HG02884 (cell line): ENCODE results near the gene CFL2.

Source experiments
- ATAC-seq: cut with Tn5 transposase; IDR thresholded peaks from one replicate; pipeline ENCODE4 v1.9.1; 2021; ENCODE audit warnings: mild to moderate bottlenecking, moderate library complexity; ENCODE audit not compliant: unreplicated experiment

Gene CFL2

DNA sequence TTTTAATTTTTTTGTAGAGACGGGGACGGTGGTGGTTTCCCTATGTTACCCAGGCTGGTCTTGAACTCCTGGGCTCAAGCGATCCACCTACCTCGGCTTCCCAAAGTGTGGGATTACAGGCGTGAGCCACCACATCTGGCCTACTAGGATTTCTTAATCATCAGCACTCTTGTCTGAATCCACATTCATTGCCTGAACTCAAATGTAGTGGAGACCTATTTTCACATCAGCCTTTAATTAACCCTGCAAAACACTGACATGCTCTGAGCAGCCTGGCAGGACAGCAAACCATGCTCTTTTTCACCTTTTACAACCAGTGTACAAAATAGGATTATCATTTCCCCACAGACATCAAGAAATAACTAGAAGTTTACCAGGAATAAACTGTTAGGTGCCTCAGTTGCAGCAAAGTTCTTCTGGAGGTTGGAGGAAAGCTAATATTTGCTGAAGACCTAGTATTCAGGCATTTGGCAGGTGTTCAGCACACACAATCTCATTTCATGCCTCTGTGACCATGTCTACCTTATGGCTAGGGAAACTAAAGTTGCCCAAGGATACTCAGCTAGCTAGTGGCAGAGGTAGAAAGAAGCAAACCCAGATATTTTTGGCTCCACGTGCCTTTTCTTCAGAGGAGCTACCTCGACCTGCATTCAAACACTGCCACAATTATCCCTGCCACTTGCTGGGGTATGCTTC, 37.7 kb downstream of the CFL2 start:
- no peak for ATAC-seq

DNA sequence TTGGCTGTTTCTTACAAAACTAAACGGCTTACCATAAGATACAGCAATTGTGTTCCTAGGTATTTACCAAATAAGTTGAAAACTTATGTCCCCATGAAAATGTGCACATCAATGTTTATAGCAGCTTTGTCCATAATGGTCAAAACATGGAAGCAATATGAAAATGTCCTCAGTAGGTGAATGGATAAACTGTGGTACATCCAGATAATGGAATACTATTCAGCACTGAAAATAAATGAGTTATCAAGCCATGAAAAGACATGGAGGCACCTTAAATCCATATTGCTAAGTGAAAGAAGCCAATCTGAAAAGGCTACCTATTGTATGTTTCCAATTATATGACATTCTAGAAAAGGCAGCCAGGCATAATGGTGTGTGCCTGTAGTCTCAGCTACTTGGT, 40.7 kb downstream of the CFL2 start:
- ATAC-seq: no peak

DNA sequence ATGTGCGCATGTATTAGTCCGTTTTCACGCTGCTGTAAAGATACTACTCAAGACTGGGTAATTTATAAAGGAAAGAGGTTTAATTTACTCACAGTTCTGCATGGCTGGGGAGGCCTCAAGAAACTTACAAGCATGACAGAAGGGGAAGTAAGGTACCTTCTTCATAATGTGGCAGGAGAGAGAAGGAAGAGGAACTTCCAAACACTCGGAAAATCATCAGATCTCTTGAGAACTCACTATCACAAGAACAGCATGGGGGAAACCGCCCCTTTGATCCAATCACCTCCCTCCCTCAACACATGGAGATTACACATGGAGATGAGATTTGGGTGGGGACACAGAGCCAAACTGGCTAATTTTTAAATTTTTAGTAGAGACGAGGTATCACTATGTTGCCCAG, 42.7 kb downstream of the CFL2 start:
- ATAC-seq: no peak

DNA sequence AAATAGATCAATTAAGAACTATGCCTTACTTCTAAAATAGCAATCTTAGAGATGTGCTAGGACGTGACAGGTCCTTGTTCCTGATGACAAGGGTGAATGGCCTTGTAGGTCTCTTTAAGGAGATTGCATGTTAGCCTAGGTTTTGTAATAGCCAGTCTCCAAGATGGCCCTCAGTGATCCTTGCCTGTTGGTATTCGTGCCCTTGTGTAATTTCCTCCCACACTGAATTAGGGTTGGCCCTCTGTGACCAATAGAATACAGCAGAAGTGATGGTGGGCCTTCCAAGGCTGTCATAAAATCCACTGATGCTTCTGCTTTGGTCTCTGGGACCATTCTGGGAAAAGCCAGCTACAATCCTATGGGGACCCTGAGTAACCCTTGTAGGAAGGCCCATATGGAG, 46.3 kb downstream of the CFL2 start:
- ATAC-seq: no peak

DNA sequence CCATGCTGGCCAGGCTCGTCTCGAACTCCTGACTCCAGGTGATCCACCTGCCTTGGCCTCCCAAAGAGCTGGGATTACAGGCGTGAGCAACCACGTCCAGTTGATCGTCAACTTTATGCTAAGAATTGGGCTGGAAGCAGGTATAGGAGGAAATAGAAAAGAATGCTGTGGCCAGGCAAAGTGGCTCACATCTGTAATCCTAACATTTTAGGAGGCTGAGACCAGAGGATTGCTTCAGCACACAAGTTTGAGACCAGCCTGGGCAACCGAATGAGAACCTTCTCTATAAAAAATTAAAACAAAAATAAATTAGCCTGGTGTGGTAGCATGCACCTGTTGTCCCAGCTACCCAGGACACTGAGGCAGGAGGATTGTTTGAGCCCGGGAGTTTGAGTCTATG, 47.4 kb downstream of the CFL2 start:
- no peak for ATAC-seq

DNA sequence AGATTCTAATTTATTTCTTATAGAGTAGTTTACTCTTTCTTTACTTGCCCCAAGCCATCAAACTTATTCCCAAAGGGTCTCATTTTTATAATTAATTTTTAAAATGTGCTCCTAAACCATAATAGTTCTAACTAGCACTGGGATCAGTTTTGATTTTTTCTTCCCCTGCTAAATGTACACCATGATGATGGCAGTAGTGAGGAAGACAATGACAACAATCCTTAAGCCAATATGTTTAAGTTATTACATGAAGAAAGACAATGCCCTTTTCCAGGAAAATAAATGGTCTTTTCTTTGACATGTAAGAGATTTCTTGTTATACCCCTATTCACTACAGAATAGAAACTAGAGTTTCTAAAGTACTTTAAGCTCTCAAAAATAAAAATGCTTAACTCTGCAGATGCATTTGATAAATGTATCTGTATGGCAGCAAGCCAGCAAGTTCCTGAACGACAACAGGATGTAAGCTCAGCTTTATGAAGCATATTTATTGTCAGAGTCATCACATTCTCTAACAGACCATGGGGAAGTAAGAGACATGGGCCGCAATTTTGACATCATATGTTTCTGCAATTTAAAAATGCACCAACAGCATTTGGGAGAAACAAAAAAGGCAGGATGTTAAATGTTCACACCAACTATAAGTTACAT, 48.5 kb downstream of the CFL2 start:
- no peak for ATAC-seq

DNA sequence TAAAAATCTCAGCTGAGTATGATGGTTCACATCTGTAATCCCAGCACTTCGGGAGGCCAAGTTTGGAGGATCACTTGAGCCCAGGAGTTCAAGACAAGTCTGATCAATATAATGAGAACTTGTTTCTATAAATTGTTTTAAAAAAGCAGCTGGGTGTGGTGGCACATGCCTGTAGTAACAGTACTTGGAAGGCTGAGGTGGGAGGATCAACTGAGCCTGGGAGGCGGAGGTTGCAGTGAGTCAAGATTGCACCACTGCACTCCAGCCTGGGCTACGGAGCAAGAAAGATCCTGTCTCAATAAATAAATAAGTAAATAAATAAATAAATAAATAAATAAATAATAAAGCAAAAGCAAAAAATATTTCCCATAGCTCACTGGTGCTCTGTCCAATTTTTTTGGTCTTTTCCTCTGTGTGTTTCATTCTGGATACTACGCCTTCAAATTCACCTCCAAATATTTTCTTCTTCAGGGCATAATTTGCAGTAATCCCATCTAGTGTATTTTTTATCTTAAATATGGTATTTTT, 51.8 kb downstream of the CFL2 start:
- no peak for ATAC-seq

DNA sequence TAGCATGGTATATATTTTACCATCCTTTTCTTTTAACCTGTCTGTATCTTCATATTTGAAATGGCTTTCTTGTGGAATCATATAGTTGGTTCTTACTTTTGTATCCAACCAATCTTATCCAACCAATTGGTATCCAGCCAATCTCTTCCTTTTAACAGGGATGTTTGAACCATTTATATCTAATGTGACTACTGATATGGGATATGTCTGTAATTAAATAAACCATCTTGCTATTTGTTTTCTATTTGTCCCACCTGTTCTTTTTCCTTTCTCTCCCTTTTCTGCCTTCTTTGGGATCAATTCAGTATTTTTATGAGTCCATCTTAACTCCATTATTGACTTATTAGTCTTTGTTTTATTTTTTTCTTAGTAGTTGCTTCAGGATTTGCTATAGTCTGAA, 53.6 kb downstream of the CFL2 start:
- ATAC-seq: no peak
